ENCODE results near the gene CREM. TPM values are rescaled to one million over a fixed set of nuclear protein-coding genes. Genes with fewer than 3 reads are reported as not detected.

Gene CREM
- total RNA-seq, 5 donors from 2014 or later (not counting 1 experiment from before 2014, with no cell fraction given) = 20.6 to 57.2 (median 26.0) TPM

- DNase-seq (no peak), ATAC-seq (replicated peaks in 1 of 4) (no peak)
- H3K27ac ChIP-seq (ENCODE audit: low read length) = no peak overlapping the region
- H3K9me3 ChIP-seq = no peaks in the 10 kb centered on the region
- WGBS (ENCODE audit: insufficient coverage) = 100% methylated on average over 1 of the region's 4 CpGs
- no peaks in the 10 kb centered on the region for H3K36me3 ChIP-seq (ENCODE audit: control insufficient read depth in 2 of 2, extremely low read depth in 1 of 2, insufficient read depth in 1 of 2, low read length in 1 of 2)
- Mint-ChIP-seq H3K27me3 (no peaks in the 10 kb centered on the region), H3K36me3 (peaks cover 15% of the 10 kb centered on the region), H3K27ac (no peak overlapping the region), H3K4me1 (no peaks in the 10 kb centered on the region), H3K4me3 (no peak overlapping the region), H3K9me3 (peaks cover 0 to 8% (median 3%) of the 10 kb centered on the region in 3 donors)
- ChIA-PET POLR2A (no interaction called here), CTCF (interaction anchor here in 1 of 2 donors (1.8 kb wide), 1 partner anchor 31 kb away, joined by 8 read pairs; no protein-coding TSS in a partner anchor)
- H3K4me3 ChIP-seq (ENCODE audit: control insufficient read depth in 1 of 2, extremely low read depth in 1 of 2, low read length in 1 of 2) = no peak overlapping the region
- no peaks in the 10 kb centered on the region for H3K27me3 ChIP-seq (replicated peaks in 1 of 2; ENCODE audit: control insufficient read depth in 2 of 2, extremely low read depth in 1 of 2, insufficient read depth in 2 of 2, low read length in 1 of 2)
- no peaks in the 10 kb centered on the region for H3K4me1 ChIP-seq (ENCODE audit: control insufficient read depth in 1 of 2, extremely low read depth in 1 of 2, insufficient read depth in 2 of 2, low read length in 2 of 2)
These were observed 38.5 kb downstream of the CREM start for GRCh38 chr10:35165136-35165535.

- ATAC-seq (replicated peaks in 1 of 4) (no peak), DNase-seq (no peak)
- ChIA-PET POLR2A (no interaction called here), CTCF (interaction anchor here in 1 of 2 donors (1.0 kb wide), 1 partner anchor 30 kb away, joined by 7 read pairs; no protein-coding TSS in a partner anchor)
- Histone ChIP-seq H3K27ac (ENCODE audit: low read length) (no peak overlapping the region), H3K36me3 (ENCODE audit: control insufficient read depth in 2 of 2, extremely low read depth in 1 of 2, insufficient read depth in 1 of 2, low read length in 1 of 2) (no peaks in the 10 kb centered on the region), H3K4me3 (ENCODE audit: control insufficient read depth in 1 of 2, extremely low read depth in 1 of 2, low read length in 1 of 2) (no peak overlapping the region), H3K27me3 (replicated peaks in 1 of 2; ENCODE audit: control insufficient read depth in 2 of 2, extremely low read depth in 1 of 2, insufficient read depth in 2 of 2, low read length in 1 of 2) (no peaks in the 10 kb centered on the region), H3K4me1 (ENCODE audit: control insufficient read depth in 1 of 2, extremely low read depth in 1 of 2, insufficient read depth in 2 of 2, low read length in 2 of 2) (no peaks in the 10 kb centered on the region), H3K9me3 (no peaks in the 10 kb centered on the region)
- Mint-ChIP-seq H3K27ac (no peak overlapping the region), H3K9me3 (peaks cover 0 to 8% (median 3%) of the 10 kb centered on the region in 3 donors), H3K4me1 (no peaks in the 10 kb centered on the region), H3K36me3 (peaks cover 15% of the 10 kb centered on the region), H3K4me3 (no peak overlapping the region), H3K27me3 (no peaks in the 10 kb centered on the region)
- no CpG with 5 or more reads among the region's 2 CpGs for WGBS (ENCODE audit: insufficient coverage)
These were observed 39.2 kb downstream of the CREM start for GRCh38 chr10:35165811-35166210.

- Mint-ChIP-seq H3K27ac (no peak overlapping the region), H3K4me1 (no peaks in the 10 kb centered on the region), H3K36me3 (peaks cover 13% of the 10 kb centered on the region), H3K27me3 (no peaks in the 10 kb centered on the region), H3K9me3 (peaks cover 0 to 8% (median 3%) of the 10 kb centered on the region in 3 donors), H3K4me3 (no peak overlapping the region)
- Histone ChIP-seq H3K27me3 (replicated peaks in 1 of 2; ENCODE audit: control insufficient read depth in 2 of 2, extremely low read depth in 1 of 2, insufficient read depth in 2 of 2, low read length in 1 of 2) (no peaks in the 10 kb centered on the region), H3K4me3 (ENCODE audit: control insufficient read depth in 1 of 2, extremely low read depth in 1 of 2, low read length in 1 of 2) (no peak overlapping the region), H3K9me3 (no peaks in the 10 kb centered on the region), H3K27ac (ENCODE audit: low read length) (no peak overlapping the region), H3K36me3 (ENCODE audit: control insufficient read depth in 2 of 2, extremely low read depth in 1 of 2, insufficient read depth in 1 of 2, low read length in 1 of 2) (no peaks in the 10 kb centered on the region), H3K4me1 (ENCODE audit: control insufficient read depth in 1 of 2, extremely low read depth in 1 of 2, insufficient read depth in 2 of 2, low read length in 2 of 2) (no peaks in the 10 kb centered on the region)
- WGBS (ENCODE audit: insufficient coverage) = 100% methylated on average over 1 of the region's 6 CpGs
- POLR2A ChIA-PET = no interaction called here
- CTCF ChIA-PET = interaction anchor here (0.6 to 1.1 kb wide), 4 partner anchors 17 to 51 kb away, joined by 3 to 7 read pairs (median 5); no protein-coding TSS in a partner anchor
- ATAC-seq (replicated peaks in 1 of 4) = no peak
- no peak for DNase-seq
These were observed 40.0 kb downstream of the CREM start for GRCh38 chr10:35166607-35167006.

- H3K4me1 Mint-ChIP-seq = no peaks in the 10 kb centered on the region
- H3K36me3 Mint-ChIP-seq = peaks cover 7% of the 10 kb centered on the region
- WGBS (ENCODE audit: insufficient coverage) = no CpG with 5 or more reads among the region's 2 CpGs
- no peaks in the 10 kb centered on the region for H3K36me3 ChIP-seq (ENCODE audit: control insufficient read depth in 2 of 2, extremely low read depth in 1 of 2, insufficient read depth in 1 of 2, low read length in 1 of 2)
- no peak overlapping the region for H3K4me3 ChIP-seq (ENCODE audit: control insufficient read depth in 1 of 2, extremely low read depth in 1 of 2, low read length in 1 of 2)
- H3K27ac ChIP-seq (ENCODE audit: low read length) = no peak overlapping the region
- H3K9me3 ChIP-seq = no peaks in the 10 kb centered on the region
- no peak for ATAC-seq (replicated peaks in 1 of 4)
- H3K4me3 Mint-ChIP-seq = no peak overlapping the region
- H3K4me1 ChIP-seq (ENCODE audit: control insufficient read depth in 1 of 2, extremely low read depth in 1 of 2, insufficient read depth in 2 of 2, low read length in 2 of 2) = no peaks in the 10 kb centered on the region
- peaks cover 0 to 8% (median 3%) of the 10 kb centered on the region in 3 donors for H3K9me3 Mint-ChIP-seq
- H3K27me3 ChIP-seq (replicated peaks in 1 of 2; ENCODE audit: control insufficient read depth in 2 of 2, extremely low read depth in 1 of 2, insufficient read depth in 2 of 2, low read length in 1 of 2) = no peaks in the 10 kb centered on the region
- CTCF ChIA-PET = interaction anchor here in 1 of 2 donors (1.1 kb wide), 1 partner anchor 28 kb away, joined by 6 read pairs; no protein-coding TSS in a partner anchor
- H3K27ac Mint-ChIP-seq = no peak overlapping the region
- POLR2A ChIA-PET = no interaction called here
- no peak for DNase-seq
- no peaks in the 10 kb centered on the region for H3K27me3 Mint-ChIP-seq
These were observed 40.7 kb downstream of the CREM start for GRCh38 chr10:35167342-35167741.

GRCh38 chr10:35172146-35172545 is 45.5 kb downstream of the CREM start:
- Histone ChIP-seq H3K9me3 (no peaks in the 10 kb centered on the region), H3K27me3 (replicated peaks in 1 of 2; ENCODE audit: control insufficient read depth in 2 of 2, extremely low read depth in 1 of 2, insufficient read depth in 2 of 2, low read length in 1 of 2) (no peaks in the 10 kb centered on the region), H3K4me1 (ENCODE audit: control insufficient read depth in 1 of 2, extremely low read depth in 1 of 2, insufficient read depth in 2 of 2, low read length in 2 of 2) (no peaks in the 10 kb centered on the region), H3K4me3 (ENCODE audit: control insufficient read depth in 1 of 2, extremely low read depth in 1 of 2, low read length in 1 of 2) (no peak overlapping the region), H3K36me3 (ENCODE audit: control insufficient read depth in 2 of 2, extremely low read depth in 1 of 2, insufficient read depth in 1 of 2, low read length in 1 of 2) (no peaks in the 10 kb centered on the region), H3K27ac (ENCODE audit: low read length) (no peak overlapping the region)
- no CpG with 5 or more reads among the region's 1 CpG for WGBS (ENCODE audit: insufficient coverage)
- Mint-ChIP-seq H3K27ac (no peak overlapping the region), H3K4me1 (no peaks in the 10 kb centered on the region), H3K36me3 (peaks cover 13% of the 10 kb centered on the region), H3K27me3 (no peaks in the 10 kb centered on the region), H3K9me3 (peaks cover 0 to 8% (median 3%) of the 10 kb centered on the region in 3 donors), H3K4me3 (no peak overlapping the region)
- POLR2A ChIA-PET = interaction anchor here in 1 of 2 donors (0.9 kb wide), 1 partner anchor 24 kb away, joined by 3 read pairs; no protein-coding TSS in a partner anchor
- no peak for ATAC-seq (replicated peaks in 1 of 4)
- DNase-seq = no peak
- CTCF ChIA-PET = interaction anchor here (1.2 to 1.4 kb wide), 2 partner anchors 23 kb away, joined by 3 to 5 read pairs; no protein-coding TSS in a partner anchor

GRCh38 chr10:35172574-35172973 is 45.9 kb downstream of the CREM start:
- ChIA-PET CTCF (interaction anchor here (1.2 to 1.4 kb wide), 2 partner anchors 23 kb away, joined by 3 to 5 read pairs; no protein-coding TSS in a partner anchor), POLR2A (no interaction called here)
- peaks cover 0 to 8% (median 3%) of the 10 kb centered on the region in 3 donors for H3K9me3 Mint-ChIP-seq
- no peaks in the 10 kb centered on the region for H3K27me3 ChIP-seq (replicated peaks in 1 of 2; ENCODE audit: control insufficient read depth in 2 of 2, extremely low read depth in 1 of 2, insufficient read depth in 2 of 2, low read length in 1 of 2)
- no peaks in the 10 kb centered on the region for H3K4me1 ChIP-seq (ENCODE audit: control insufficient read depth in 1 of 2, extremely low read depth in 1 of 2, insufficient read depth in 2 of 2, low read length in 2 of 2)
- peaks cover 13% of the 10 kb centered on the region for H3K36me3 Mint-ChIP-seq
- no peak overlapping the region for H3K27ac ChIP-seq (ENCODE audit: low read length)
- H3K9me3 ChIP-seq = no peaks in the 10 kb centered on the region
- no peak overlapping the region for H3K27ac Mint-ChIP-seq
- no peaks in the 10 kb centered on the region for H3K27me3 Mint-ChIP-seq
- WGBS (ENCODE audit: insufficient coverage) = 84% methylated on average over 5 of the region's 5 CpGs
- H3K4me1 Mint-ChIP-seq = no peaks in the 10 kb centered on the region
- no peaks in the 10 kb centered on the region for H3K36me3 ChIP-seq (ENCODE audit: control insufficient read depth in 2 of 2, extremely low read depth in 1 of 2, insufficient read depth in 1 of 2, low read length in 1 of 2)
- H3K4me3 Mint-ChIP-seq = no peak overlapping the region
- no peak for ATAC-seq (replicated peaks in 1 of 4)
- DNase-seq = no peak
- no peak overlapping the region for H3K4me3 ChIP-seq (ENCODE audit: control insufficient read depth in 1 of 2, extremely low read depth in 1 of 2, low read length in 1 of 2)
